HepG2 (cell line): Measurements from ENCODE around the gene SLC35B2. TPM values are rescaled to one million over a fixed set of nuclear protein-coding genes. Genes with fewer than 3 reads are reported as not detected.

Experiments
- ATM ChIP-seq: fragments of 450-650 bp; IDR thresholded peaks from 2 replicates; pipeline ENCODE4 v1.7.1; 2017; ENCODE audit warnings: mild to moderate bottlenecking, borderline replicate concordance
- CAMTA2 ChIP-seq: sonication (generic); formaldehyde crosslinking; IDR thresholded peaks from 2 replicates; pipeline ENCODE4 v1.4.0; 2020; ENCODE audit warnings: mild to moderate bottlenecking, missing genetic modification reagents, borderline replicate concordance
- CHCHD3 ChIP-seq: sonication (generic); formaldehyde crosslinking; IDR thresholded peaks from 2 replicates; pipeline ENCODE4 v1.8.0; 2022; ENCODE audit warnings: mild to moderate bottlenecking, missing genetic modification reagents, moderate library complexity
- DNMT1 ChIP-seq: sonication (generic); formaldehyde crosslinking; IDR thresholded peaks from 2 replicates; pipeline ENCODE4 v1.5.1; 2020; ENCODE audit warnings: mild to moderate bottlenecking, missing genetic modification reagents
- ELF4 ChIP-seq: sonication (generic); formaldehyde crosslinking; IDR thresholded peaks from 2 replicates; pipeline ENCODE4 v1.5.0; 2020; ENCODE audit warnings: missing genetic modification reagents, mild to moderate bottlenecking, moderate library complexity, borderline replicate concordance
- FLYWCH1 ChIP-seq: sonication (generic); formaldehyde crosslinking; IDR thresholded peaks from 2 replicates; pipeline ENCODE4 v1.8.1; 2023; ENCODE audit warnings: mild to moderate bottlenecking, missing genetic modification reagents
- GATA4 ChIP-seq: sonication (generic); IDR thresholded peaks from 2 replicates; pipeline ENCODE4 v1.6.1; 2016; ENCODE audit warnings: antibody characterized with exemption, low read depth, borderline replicate concordance
- KLF15 ChIP-seq: sonication (generic); formaldehyde crosslinking; IDR thresholded peaks from 2 replicates; pipeline ENCODE4 v1.8.1; 2023; ENCODE audit warnings: borderline replicate concordance, mild to moderate bottlenecking, inconsistent platforms, missing genetic modification reagents, mixed read lengths
- KLF16 ChIP-seq, 2 experiments: sonication (generic) in 1 of 2; formaldehyde crosslinking in 1 of 2; IDR thresholded peaks; 2 replicates each; pipeline versions ENCODE4 v1.6.1 to v1.8.0; 2016 to 2023; ENCODE audit warnings: missing genetic modification reagents in 2 of 2, missing compliant biosample characterization in 1 of 2
- NCOA2 ChIP-seq: sonication (generic); formaldehyde crosslinking; IDR thresholded peaks from 2 replicates; pipeline ENCODE4 v1.8.0; 2022; ENCODE audit warnings: inconsistent platforms
- NFIB ChIP-seq: sonication (generic); formaldehyde crosslinking; IDR thresholded peaks from 2 replicates; pipeline ENCODE4 v1.9.0; 2021; ENCODE audit warnings: missing genetic modification reagents, mild to moderate bottlenecking, borderline replicate concordance
- POLR2AphosphoS2 ChIP-seq: IDR thresholded peaks from 2 replicates; pipeline ENCODE4 v1.6.1; 2011; ENCODE audit warnings: low read depth, low read length, improper control_type of control experiment
- ZMYM2 ChIP-seq: sonication (generic); formaldehyde crosslinking; IDR thresholded peaks from 2 replicates; pipeline ENCODE4 v1.8.0; 2022; ENCODE audit warnings: mild to moderate bottlenecking, missing genetic modification reagents
- ZNF121 ChIP-seq: sonication (generic); formaldehyde crosslinking; IDR thresholded peaks from 2 replicates; pipeline ENCODE4 v1.5.0; 2020; ENCODE audit warnings: mild to moderate bottlenecking, missing genetic modification reagents
- ZNF335 ChIP-seq: sonication (generic); formaldehyde crosslinking; IDR thresholded peaks from 2 replicates; pipeline ENCODE4 v1.4.0; 2020; ENCODE audit warnings: missing genetic modification reagents
- ZNF546 ChIP-seq: sonication (generic); formaldehyde crosslinking; conservative IDR thresholded peaks from 2 replicates; pipeline ENCODE4 v1.8.1; 2023; ENCODE audit warnings: mild to moderate bottlenecking, missing genetic modification reagents
- ZNF747 ChIP-seq: sonication (generic); formaldehyde crosslinking; IDR thresholded peaks from 2 replicates; pipeline ENCODE4 v1.8.1; 2023; ENCODE audit warnings: missing genetic modification reagents, mild to moderate bottlenecking, borderline replicate concordance
- ZNF766 ChIP-seq: sonication (generic); formaldehyde crosslinking; IDR thresholded peaks from 2 replicates; pipeline ENCODE4 v1.5.0; 2020; ENCODE audit warnings: missing genetic modification reagents, borderline replicate concordance
- ZSCAN31 ChIP-seq: sonication (generic); formaldehyde crosslinking; IDR thresholded peaks from 2 replicates; pipeline ENCODE4 v1.5.0; 2020; ENCODE audit warnings: low read depth, mild to moderate bottlenecking, missing genetic modification reagents
- polyA plus RNA-seq, 8 experiments: library from polyadenylated mRNA; depleted of rRNA in 3 of 8; stranded (reverse) in 7 of 8; unstranded in 1 of 8; fragments of >200 nt; fragmentation: Illumina TruSeq in 4 of 8; extraction: Trizol in 4 of 8; gene quantifications; 2 replicates each; pipeline versions ENCODE4 v1.2.1 to v1.2.3, GENCODE V29; 2011 to 2016; ENCODE audit warnings: low read depth in 4 of 8, missing spikeins in 1 of 8, mixed read lengths in 1 of 8; ENCODE audit not compliant: insufficient read depth in 1 of 8
- total RNA-seq, 5 experiments: library from RNA; depleted of rRNA; stranded (reverse); fragments of >200 nt; fragmentation: Illumina TruSeq; extraction: Trizol; gene quantifications; 2 replicates each; pipeline ENCODE4 v1.2.3, GENCODE V29; 2016; ENCODE audit warnings: low read depth in 1 of 5
- TF ChIP-seq, protein P1 (sequence below): sonication (generic); formaldehyde crosslinking; IDR thresholded peaks from 2 replicates; pipeline ENCODE4 v1.4.0; 2020; ENCODE audit warnings: mild to moderate bottlenecking, missing genetic modification reagents
- TF ChIP-seq, protein P2 (sequence below): sonication (generic); formaldehyde crosslinking; IDR thresholded peaks from 2 replicates; pipeline ENCODE4 v1.4.0; 2020; ENCODE audit warnings: missing genetic modification reagents, low read depth, mild to moderate bottlenecking, borderline replicate concordance
- TF ChIP-seq, protein P3 (sequence below): IDR thresholded peaks from 2 replicates; pipeline ENCODE4 v1.6.1; 2012; ENCODE audit warnings: inconsistent platforms
- TF ChIP-seq, protein P4 (sequence below): sonication (generic); formaldehyde crosslinking; IDR thresholded peaks from 2 replicates; pipeline ENCODE4 v1.5.1; 2020; ENCODE audit warnings: missing genetic modification reagents, mild to moderate bottlenecking, borderline replicate concordance

SLC35B2 gene
- total and polyA plus RNA-seq, 2 of the 13 experiments (the other 11 are each of a cell fraction or from before 2014, with no cell fraction given), result 61.1 to 148 TPM

DNA sequence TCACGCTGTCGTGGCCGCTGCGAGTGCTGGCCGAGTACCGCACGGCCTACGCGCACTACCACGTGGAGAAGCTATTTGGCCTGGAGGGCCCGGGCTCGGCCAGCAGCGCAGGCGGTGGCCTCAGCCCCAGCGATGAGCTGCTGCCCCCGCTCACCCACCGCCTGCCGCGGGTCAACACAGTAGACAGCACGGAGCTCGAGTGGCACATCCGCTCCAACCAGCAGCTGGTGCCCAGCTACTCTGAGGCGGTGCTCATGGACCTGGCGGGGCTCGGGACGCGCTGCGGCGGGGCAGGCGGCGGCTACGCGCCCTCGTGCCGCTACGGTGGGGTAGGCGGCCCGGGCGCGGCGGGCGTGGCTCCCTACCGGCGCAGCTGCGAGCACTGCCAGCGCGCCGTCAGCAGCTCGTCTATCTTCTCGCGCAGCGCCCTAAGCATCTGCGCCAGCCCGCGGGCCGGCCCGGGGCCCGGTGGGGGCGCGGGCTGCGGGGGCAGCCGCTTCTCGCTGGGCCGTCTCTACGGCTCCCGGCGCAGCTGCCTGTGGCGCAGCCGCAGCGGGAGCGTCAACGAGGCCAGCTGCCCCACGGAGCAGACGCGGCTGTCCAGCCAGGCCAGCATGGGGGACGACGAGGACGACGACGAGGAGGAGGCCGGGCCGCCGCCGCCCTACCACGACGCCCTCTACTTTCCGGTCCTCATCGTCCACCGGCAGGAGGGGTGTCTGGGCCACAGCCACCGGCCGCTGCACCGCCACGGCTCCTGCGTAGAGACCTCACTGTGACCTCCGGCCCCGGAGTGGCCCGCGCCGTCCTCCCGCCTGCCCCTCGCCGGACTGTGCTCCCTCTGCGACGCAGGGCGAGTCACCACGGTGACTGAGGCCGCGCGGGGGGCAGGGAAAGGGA lies 18.7 kb upstream of the SLC35B2 start (continued):
- TF ChIP-seq, protein P1, sequence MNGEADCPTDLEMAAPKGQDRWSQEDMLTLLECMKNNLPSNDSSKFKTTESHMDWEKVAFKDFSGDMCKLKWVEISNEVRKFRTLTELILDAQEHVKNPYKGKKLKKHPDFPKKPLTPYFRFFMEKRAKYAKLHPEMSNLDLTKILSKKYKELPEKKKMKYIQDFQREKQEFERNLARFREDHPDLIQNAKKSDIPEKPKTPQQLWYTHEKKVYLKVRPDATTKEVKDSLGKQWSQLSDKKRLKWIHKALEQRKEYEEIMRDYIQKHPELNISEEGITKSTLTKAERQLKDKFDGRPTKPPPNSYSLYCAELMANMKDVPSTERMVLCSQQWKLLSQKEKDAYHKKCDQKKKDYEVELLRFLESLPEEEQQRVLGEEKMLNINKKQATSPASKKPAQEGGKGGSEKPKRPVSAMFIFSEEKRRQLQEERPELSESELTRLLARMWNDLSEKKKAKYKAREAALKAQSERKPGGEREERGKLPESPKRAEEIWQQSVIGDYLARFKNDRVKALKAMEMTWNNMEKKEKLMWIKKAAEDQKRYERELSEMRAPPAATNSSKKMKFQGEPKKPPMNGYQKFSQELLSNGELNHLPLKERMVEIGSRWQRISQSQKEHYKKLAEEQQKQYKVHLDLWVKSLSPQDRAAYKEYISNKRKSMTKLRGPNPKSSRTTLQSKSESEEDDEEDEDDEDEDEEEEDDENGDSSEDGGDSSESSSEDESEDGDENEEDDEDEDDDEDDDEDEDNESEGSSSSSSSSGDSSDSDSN (CRISPR knock-in tag), result peak; percentile 62
- TF ChIP-seq POLR2AphosphoS2, result no peak
- TF ChIP-seq CAMTA2, result 0 out of 2 replicates have a peak, but pooled peaks have one; percentile 12
- no peak for TF ChIP-seq ZMYM2 (CRISPR knock-in tag)
- TF ChIP-seq DNMT1 (CRISPR knock-in tag), result no peak
- TF ChIP-seq, protein P2, sequence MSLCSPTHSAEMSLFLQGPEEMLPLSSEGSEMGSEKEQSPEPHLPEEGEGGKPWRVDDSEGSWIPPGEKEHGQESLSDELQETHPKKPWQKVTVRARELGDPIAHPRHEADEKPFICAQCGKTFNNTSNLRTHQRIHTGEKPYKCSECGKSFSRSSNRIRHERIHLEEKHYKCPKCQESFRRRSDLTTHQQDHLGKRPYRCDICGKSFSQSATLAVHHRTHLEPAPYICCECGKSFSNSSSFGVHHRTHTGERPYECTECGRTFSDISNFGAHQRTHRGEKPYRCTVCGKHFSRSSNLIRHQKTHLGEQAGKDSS (CRISPR knock-in tag), result peak; percentile 68; the same call in 1 of the 2 replicates
- TF ChIP-seq ZSCAN31, result 0 out of 2 replicates have a peak, but pooled peaks have one; percentile 40
- no peak for TF ChIP-seq ZNF121 (CRISPR knock-in tag)
- TF ChIP-seq ELF4 (CRISPR knock-in tag), result no peak
- TF ChIP-seq NCOA2 (CRISPR knock-in tag), result peak; percentile 27; the same call in 1 of the 2 replicates
- peak; percentile 78 for TF ChIP-seq ZNF546
- no peak for TF ChIP-seq ZNF335 (CRISPR knock-in tag)
- no peak for TF ChIP-seq ATM
- 0 out of 2 replicates have a peak, but pooled peaks have one; percentile 40 for TF ChIP-seq NFIB
- peak; percentile 54; the same call in 1 of the 2 replicates for TF ChIP-seq FLYWCH1 (CRISPR knock-in tag)
- no peak for TF ChIP-seq GATA4
- peak; percentile 56; the same call in 1 of the 2 replicates for TF ChIP-seq ZNF766 (CRISPR knock-in tag)
- 0 out of 4 replicates have a peak, but pooled peaks of 1 of the 2 experiments have one; percentile 64 for TF ChIP-seq KLF16 (CRISPR knock-in tag; IDR thresholded peaks at IDR 0.05)
- no peak for TF ChIP-seq ZNF747
- peak; percentile 18; the same call in 1 of the 2 replicates for TF ChIP-seq KLF15 (CRISPR knock-in tag)
- TF ChIP-seq, protein P3, sequence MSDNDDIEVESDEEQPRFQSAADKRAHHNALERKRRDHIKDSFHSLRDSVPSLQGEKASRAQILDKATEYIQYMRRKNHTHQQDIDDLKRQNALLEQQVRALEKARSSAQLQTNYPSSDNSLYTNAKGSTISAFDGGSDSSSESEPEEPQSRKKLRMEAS, result peak; percentile 70
- TF ChIP-seq CHCHD3 (CRISPR knock-in tag), result peak; percentile 20; the same call in 1 of the 2 replicates
- TF ChIP-seq, protein P4, sequence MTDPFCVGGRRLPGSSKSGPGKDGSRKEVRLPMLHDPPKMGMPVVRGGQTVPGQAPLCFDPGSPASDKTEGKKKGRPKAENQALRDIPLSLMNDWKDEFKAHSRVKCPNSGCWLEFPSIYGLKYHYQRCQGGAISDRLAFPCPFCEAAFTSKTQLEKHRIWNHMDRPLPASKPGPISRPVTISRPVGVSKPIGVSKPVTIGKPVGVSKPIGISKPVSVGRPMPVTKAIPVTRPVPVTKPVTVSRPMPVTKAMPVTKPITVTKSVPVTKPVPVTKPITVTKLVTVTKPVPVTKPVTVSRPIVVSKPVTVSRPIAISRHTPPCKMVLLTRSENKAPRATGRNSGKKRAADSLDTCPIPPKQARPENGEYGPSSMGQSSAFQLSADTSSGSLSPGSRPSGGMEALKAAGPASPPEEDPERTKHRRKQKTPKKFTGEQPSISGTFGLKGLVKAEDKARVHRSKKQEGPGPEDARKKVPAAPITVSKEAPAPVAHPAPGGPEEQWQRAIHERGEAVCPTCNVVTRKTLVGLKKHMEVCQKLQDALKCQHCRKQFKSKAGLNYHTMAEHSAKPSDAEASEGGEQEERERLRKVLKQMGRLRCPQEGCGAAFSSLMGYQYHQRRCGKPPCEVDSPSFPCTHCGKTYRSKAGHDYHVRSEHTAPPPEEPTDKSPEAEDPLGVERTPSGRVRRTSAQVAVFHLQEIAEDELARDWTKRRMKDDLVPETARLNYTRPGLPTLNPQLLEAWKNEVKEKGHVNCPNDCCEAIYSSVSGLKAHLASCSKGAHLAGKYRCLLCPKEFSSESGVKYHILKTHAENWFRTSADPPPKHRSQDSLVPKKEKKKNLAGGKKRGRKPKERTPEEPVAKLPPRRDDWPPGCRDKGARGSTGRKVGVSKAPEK, result peak; percentile 74; the same call in 1 of the 2 replicates
